ENCODE data around the gene OXCT2.

The OXCT2 gene

GRCh38 chr1:39761557-39762260 is 9.4 kb downstream of the OXCT2 start:
- no peak for DNase-seq

GRCh38 chr1:39761016-39761415 is 10.1 kb downstream of the OXCT2 start:
- no peak for DNase-seq

GRCh38 chr1:39760074-39761008 is 10.8 kb downstream of the OXCT2 start:
- no peak for DNase-seq

GRCh38 chr1:39759436-39759726 is 11.8 kb downstream of the OXCT2 start:
- DNase-seq: no peak

- DNase-seq: no peak
These were observed 12.4 kb downstream of the OXCT2 start for GRCh38 chr1:39758556-39759435.

- no peak for DNase-seq
These were observed 13.6 kb downstream of the OXCT2 start for GRCh38 chr1:39757501-39757900.

- no peak for DNase-seq
These were observed 15.0 kb downstream of the OXCT2 start for GRCh38 chr1:39755965-39756659.

- DNase-seq: no peak
These were observed 16.1 kb downstream of the OXCT2 start for GRCh38 chr1:39754906-39755504.

GRCh38 chr1:39754026-39754570 is 17.1 kb downstream of the OXCT2 start:
- DNase-seq: no peak

GRCh38 chr1:39753132-39754025 is 17.8 kb downstream of the OXCT2 start:
- DNase-seq: no peak

GRCh38 chr1:39752703-39753102 is 18.4 kb downstream of the OXCT2 start:
- no peak for DNase-seq

GRCh38 chr1:39751595-39751994 is 19.6 kb downstream of the OXCT2 start:
- no peak for DNase-seq

GRCh38 chr1:39745016-39745670 is 26.0 kb downstream of the OXCT2 start:
- DNase-seq: no peak

GRCh38 chr1:39738622-39739366 is 32.4 kb downstream of the OXCT2 start, which contains the start of gene PPIE:
Gene PPIE (plus strand): TSS chr1:39738882. CDS start chr1:39738901, 19 bp downstream.
- peak; percentile 78 to 91 (median 84) for DNase-seq

GRCh38 chr1:39737546-39738169 is 33.5 kb downstream of the OXCT2 start:
- DNase-seq: no peak

- no peak for DNase-seq
These were observed 35.4 kb downstream of the OXCT2 start for GRCh38 chr1:39735731-39736130.

- DNase-seq: no peak
These were observed 38.0 kb downstream of the OXCT2 start for GRCh38 chr1:39733161-39733560.

GRCh38 chr1:39732730-39733129 is 38.4 kb downstream of the OXCT2 start:
- DNase-seq: no peak

GRCh38 chr1:39729842-39730241 is 41.3 kb downstream of the OXCT2 start:
- no peak for DNase-seq

All from stimulated activated naive CD4-positive, alpha-beta T cell (primary cell).